HG03039 (cell line): ENCODE results near the gene SYCP3.
"Not testable (repeated sequence)": the region's sequence is repeated elsewhere in the genome, so short reads cannot be mapped to it uniquely, and the experiment has no call there.

Source experiments
- ATAC-seq: cut with Tn5 transposase; IDR thresholded peaks from one replicate; pipeline ENCODE4 v1.9.1; 2021; ENCODE audit warnings: mild to moderate bottlenecking, moderate library complexity; ENCODE audit not compliant: unreplicated experiment

Gene SYCP3

DNA sequence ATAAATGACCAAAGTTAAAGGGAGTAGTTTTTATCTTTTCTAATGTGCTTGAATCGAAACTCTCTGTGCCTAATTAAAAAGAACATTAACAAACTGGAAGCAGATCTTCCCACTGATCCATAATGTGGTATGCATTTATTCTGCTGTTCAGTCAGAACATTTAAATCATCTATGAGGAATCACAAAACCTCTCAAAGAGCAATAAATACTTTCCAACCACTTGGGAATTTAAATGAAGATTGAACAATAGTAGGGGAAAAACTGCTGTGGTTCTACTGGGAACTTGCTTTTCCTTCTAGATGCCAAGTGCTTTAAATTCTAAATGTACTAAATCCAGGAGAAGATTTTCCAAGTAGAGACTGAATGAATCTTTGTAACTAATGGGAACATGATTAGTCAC, 54.2 kb downstream of the SYCP3 start:
- ATAC-seq = no peak

DNA sequence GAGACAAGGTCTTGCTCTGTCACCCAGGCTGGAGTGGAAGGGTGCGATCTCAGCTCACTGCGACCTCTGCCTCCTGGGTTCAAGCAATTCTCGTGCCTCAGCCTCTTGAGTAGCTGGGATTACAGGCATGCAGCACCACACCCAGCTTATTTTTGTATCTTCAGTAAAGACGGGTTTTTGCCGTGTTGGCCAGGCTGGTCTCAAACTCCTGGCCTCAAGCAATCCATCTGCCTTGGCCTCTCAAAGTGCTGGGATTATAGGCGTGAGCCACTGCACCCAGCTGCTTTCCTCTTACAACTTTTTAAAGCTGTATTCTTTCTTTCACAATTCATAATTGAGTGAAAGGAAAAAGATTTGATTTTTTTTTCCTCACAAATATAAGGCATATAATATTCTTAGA, 57.6 kb downstream of the SYCP3 start:
- not testable (repeated sequence) for ATAC-seq

DNA sequence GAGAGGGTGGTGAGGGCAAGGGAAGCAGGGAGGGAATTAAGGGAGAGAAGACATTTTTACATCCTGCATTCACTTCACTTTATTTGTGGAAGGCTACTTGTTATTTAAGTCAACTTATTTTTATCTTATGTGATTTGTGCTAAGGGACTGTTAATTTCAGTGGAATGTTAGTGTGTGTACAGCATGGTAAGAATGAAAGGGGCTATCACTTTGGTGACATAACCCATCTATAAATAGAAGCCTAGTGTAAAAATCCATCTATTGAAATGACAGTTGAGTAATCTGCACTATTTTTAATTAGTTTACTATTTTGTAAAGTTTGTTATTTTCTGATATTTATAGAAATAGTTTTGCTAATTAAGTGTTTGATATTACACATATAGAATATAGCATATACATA, 58.6 kb downstream of the SYCP3 start:
- ATAC-seq = no peak

DNA sequence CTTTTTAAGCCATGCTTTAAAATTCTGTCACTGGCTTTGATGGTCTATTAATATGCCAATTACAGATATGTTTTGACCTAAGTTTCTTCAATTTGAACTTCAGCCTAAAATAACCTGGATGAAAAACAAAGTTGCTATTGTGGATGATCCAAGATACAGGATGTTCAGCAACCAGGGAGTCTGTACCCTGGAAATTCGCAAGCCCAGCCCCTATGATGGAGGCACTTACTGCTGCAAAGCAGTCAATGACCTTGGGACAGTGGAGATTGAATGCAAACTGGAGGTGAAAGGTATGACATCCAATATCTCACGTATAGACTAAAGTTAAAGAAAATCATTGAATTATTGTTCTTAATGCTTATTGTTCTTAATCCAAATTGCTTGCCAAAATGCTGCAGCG, 59.0 kb downstream of the SYCP3 start:
- ATAC-seq = no peak
